ENCODE data around the gene NBAS.

Gene NBAS

GRCh38 chr2:15160201-15160991 is 400.7 kb downstream of the NBAS start:
- no peak for DNase-seq (ENCODE audit: low read depth)
- no peak overlapping the region for H3K4me3 ChIP-seq (ENCODE audit: control insufficient read depth, low read depth, low read length)
- TF ChIP-seq CTCF (conservative IDR thresholded peaks at IDR 0.05; ENCODE audit: control insufficient read depth, insufficient read depth, low read depth, low read length) = no peak

GRCh38 chr2:15159751-15160177 is 401.4 kb downstream of the NBAS start:
- TF ChIP-seq CTCF (conservative IDR thresholded peaks at IDR 0.05; ENCODE audit: control insufficient read depth, insufficient read depth, low read depth, low read length) = peak; percentile 74
- peak; percentile 68 for DNase-seq (ENCODE audit: low read depth)

GRCh38 chr2:15159206-15159605 is 401.9 kb downstream of the NBAS start:
- H3K4me3 ChIP-seq (ENCODE audit: control insufficient read depth, low read depth, low read length) = no peak overlapping the region
- no peak for DNase-seq (ENCODE audit: low read depth)
- no peak for TF ChIP-seq CTCF (conservative IDR thresholded peaks at IDR 0.05; ENCODE audit: control insufficient read depth, insufficient read depth, low read depth, low read length)

More at GRCh38 chr2:15159751-15160177, 401.4 kb downstream of the NBAS start:
- no peak overlapping the region for H3K4me3 ChIP-seq (ENCODE audit: control insufficient read depth, low read depth, low read length)

- DNase-seq (ENCODE audit: low read depth) = no peak
- TF ChIP-seq CTCF (conservative IDR thresholded peaks at IDR 0.05; ENCODE audit: control insufficient read depth, insufficient read depth, low read depth, low read length) = no peak
- H3K4me3 ChIP-seq (ENCODE audit: control insufficient read depth, low read depth, low read length) = no peak overlapping the region
These were observed 402.6 kb downstream of the NBAS start for GRCh38 chr2:15158532-15158931.

GRCh38 chr2:15158100-15158499 is 403.0 kb downstream of the NBAS start:
- no peak for TF ChIP-seq CTCF (conservative IDR thresholded peaks at IDR 0.05; ENCODE audit: control insufficient read depth, insufficient read depth, low read depth, low read length)
- no peak for DNase-seq (ENCODE audit: low read depth)
- no peak overlapping the region for H3K4me3 ChIP-seq (ENCODE audit: control insufficient read depth, low read depth, low read length)

GRCh38 chr2:15155959-15156574 is 405.1 kb downstream of the NBAS start:
- H3K4me3 ChIP-seq (ENCODE audit: control insufficient read depth, low read depth, low read length) = no peak overlapping the region
- TF ChIP-seq CTCF (conservative IDR thresholded peaks at IDR 0.05; ENCODE audit: control insufficient read depth, insufficient read depth, low read depth, low read length) = no peak
- DNase-seq (ENCODE audit: low read depth) = no peak
